Activated naive CD8-positive, alpha-beta T cell treated with anti-CD3 and anti-CD28 coated beads, Interleukin-2, amount 50 U/mL, for 16 hours (primary cell): ENCODE results near the gene MMP3.

Experiments
- DNase-seq: peaks from one replicate; pipeline ENCODE4 v3.0.0-alpha.2; 2020; ENCODE audit warnings: low read depth, low spot score

Gene MMP3

GRCh38 chr11:102791271-102792036 is 52.0 kb downstream of the MMP3 start:
- no peak for DNase-seq

GRCh38 chr11:102788334-102788995 is 54.9 kb downstream of the MMP3 start:
- no peak for DNase-seq
